Glutamatergic neuron (in vitro differentiated cells): ENCODE measurements around the gene PNMA8C. TPM values are rescaled to one million over a fixed set of nuclear protein-coding genes. Genes with fewer than 3 reads are reported as not detected.
"Not testable (repeated sequence)": the region's sequence is repeated elsewhere in the genome, so short reads cannot be mapped to it uniquely, and the experiment has no call there.

Source experiments
- DNase-seq: peaks from one replicate; pipeline ENCODE4 v3.0.0; 2022
- H3K27ac Mint-ChIP-seq: one replicate; pipeline ENCODE4 v1.8.0; 2020; ENCODE audit warnings: mild to moderate bottlenecking, mixed read lengths, inconsistent platforms; ENCODE audit not compliant: unreplicated experiment
- H3K27me3 Mint-ChIP-seq: one replicate; pipeline ENCODE4 v1.8.0; 2020; ENCODE audit warnings: mild to moderate bottlenecking, moderate library complexity, mixed read lengths, inconsistent platforms; ENCODE audit not compliant: unreplicated experiment
- H3K36me3 Mint-ChIP-seq: one replicate; pipeline ENCODE4 v1.8.0; 2020; ENCODE audit warnings: mild to moderate bottlenecking, mixed read lengths, inconsistent platforms; ENCODE audit not compliant: unreplicated experiment
- H3K4me1 Mint-ChIP-seq: one replicate; pipeline ENCODE4 v1.8.0; 2020; ENCODE audit warnings: mild to moderate bottlenecking, low read depth, mixed read lengths, inconsistent platforms; ENCODE audit not compliant: unreplicated experiment
- H3K4me3 Mint-ChIP-seq: one replicate; pipeline ENCODE4 v1.8.0; 2020; ENCODE audit warnings: mild to moderate bottlenecking, mixed read lengths, inconsistent platforms; ENCODE audit not compliant: unreplicated experiment
- H3K9me3 Mint-ChIP-seq: one replicate; pipeline ENCODE4 v1.8.0; 2020; ENCODE audit warnings: mild to moderate bottlenecking, moderate library complexity, mixed read lengths, inconsistent platforms; ENCODE audit not compliant: unreplicated experiment
- total RNA-seq: library from RNA; stranded (reverse); fragmentation: NEBNext Ultra II Directional; extraction: Animal tissue kit (Norgen Biotek cat#: 25700); gene quantifications from one replicate; pipeline ENCODE4 v1.2.1, GENCODE V29; 2021; ENCODE audit not compliant: unreplicated experiment
- TF ChIP-seq, protein P1 (sequence below): fragments of 200-600 bp; sonication (generic); IDR thresholded peaks from one replicate; pipeline ENCODE4 v1.5.0; 2021; ENCODE audit not compliant: partially characterized antibody, unreplicated experiment

PNMA8C gene
- total RNA-seq, 1 donor from 2014 or later: 5.3 TPM

DNA sequence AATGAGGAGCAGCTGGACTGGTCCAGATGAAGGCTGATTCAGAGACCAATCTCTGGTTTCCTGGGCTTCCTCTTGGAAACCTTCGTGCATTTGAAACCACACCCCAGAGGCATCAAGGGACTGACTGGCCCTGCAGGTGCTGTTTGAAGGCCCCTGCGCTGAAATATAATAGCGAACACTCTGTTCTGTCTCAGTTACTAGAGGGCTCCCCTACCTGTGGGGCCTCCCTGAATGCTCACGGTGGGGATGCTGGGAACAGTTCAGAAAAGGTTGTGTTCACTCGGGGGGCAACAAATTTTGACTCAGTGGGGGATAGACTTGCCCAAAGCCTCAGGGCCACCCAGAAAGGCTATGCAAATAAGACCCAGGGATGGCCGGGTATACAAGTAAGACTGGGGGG lies 21.8 kb downstream of the PNMA8C start:
- Mint-ChIP-seq H3K27me3 (peaks cover 5% of the 10 kb centered on the region), H3K9me3 (peaks cover 2% of the 10 kb centered on the region), H3K4me3 (no peak overlapping the region), H3K27ac (no peak overlapping the region), H3K36me3 (no peaks in the 10 kb centered on the region), H3K4me1 (peaks cover 23% of the 10 kb centered on the region)
- TF ChIP-seq, protein P1, sequence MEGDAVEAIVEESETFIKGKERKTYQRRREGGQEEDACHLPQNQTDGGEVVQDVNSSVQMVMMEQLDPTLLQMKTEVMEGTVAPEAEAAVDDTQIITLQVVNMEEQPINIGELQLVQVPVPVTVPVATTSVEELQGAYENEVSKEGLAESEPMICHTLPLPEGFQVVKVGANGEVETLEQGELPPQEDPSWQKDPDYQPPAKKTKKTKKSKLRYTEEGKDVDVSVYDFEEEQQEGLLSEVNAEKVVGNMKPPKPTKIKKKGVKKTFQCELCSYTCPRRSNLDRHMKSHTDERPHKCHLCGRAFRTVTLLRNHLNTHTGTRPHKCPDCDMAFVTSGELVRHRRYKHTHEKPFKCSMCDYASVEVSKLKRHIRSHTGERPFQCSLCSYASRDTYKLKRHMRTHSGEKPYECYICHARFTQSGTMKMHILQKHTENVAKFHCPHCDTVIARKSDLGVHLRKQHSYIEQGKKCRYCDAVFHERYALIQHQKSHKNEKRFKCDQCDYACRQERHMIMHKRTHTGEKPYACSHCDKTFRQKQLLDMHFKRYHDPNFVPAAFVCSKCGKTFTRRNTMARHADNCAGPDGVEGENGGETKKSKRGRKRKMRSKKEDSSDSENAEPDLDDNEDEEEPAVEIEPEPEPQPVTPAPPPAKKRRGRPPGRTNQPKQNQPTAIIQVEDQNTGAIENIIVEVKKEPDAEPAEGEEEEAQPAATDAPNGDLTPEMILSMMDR: no peak
- DNase-seq: no peak

DNA sequence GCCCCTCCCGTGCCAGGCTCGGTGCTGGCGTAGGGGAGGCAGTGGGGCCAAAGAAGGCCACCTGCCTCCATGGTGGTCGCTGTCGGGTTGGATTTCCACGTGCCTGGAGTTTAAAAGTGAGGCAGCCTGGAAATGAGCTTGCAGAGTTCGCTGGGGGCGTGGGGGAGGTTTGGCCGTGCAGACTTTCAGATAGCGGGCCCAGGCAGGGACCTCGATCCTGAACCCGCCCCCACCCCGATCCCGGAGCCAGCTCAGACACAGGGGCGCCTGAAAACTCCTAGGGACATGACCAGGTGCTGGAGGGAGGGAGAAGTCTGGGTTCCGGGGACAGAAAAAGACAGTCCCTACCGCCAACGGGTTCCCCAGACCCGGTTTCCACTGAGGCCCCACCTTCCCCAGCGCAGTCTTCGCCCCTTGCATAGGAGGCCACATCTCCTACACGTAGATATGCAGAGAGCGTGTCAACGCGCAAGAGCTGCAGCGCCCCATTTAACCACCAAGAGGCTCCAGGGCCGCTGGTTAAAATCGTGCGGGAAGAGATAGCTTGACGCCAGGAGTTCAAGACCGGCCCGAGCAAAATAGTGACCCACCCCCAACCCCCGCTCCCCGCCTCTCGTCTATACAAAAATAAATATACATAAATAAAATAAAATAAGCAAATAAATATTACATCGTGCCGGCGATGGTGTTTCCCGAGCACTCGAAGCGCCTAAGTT lies 23.8 kb downstream of the PNMA8C start:
- peaks cover 4% of the 10 kb centered on the region for H3K9me3 Mint-ChIP-seq
- TF ChIP-seq, protein P1: peak; percentile 20
- peaks cover 23% of the 10 kb centered on the region for H3K4me1 Mint-ChIP-seq
- H3K36me3 Mint-ChIP-seq: no peaks in the 10 kb centered on the region
- H3K27me3 Mint-ChIP-seq: peaks cover 5% of the 10 kb centered on the region
- peak; percentile 38 for DNase-seq
- no peak overlapping the region for H3K4me3 Mint-ChIP-seq
- no peak overlapping the region for H3K27ac Mint-ChIP-seq

DNA sequence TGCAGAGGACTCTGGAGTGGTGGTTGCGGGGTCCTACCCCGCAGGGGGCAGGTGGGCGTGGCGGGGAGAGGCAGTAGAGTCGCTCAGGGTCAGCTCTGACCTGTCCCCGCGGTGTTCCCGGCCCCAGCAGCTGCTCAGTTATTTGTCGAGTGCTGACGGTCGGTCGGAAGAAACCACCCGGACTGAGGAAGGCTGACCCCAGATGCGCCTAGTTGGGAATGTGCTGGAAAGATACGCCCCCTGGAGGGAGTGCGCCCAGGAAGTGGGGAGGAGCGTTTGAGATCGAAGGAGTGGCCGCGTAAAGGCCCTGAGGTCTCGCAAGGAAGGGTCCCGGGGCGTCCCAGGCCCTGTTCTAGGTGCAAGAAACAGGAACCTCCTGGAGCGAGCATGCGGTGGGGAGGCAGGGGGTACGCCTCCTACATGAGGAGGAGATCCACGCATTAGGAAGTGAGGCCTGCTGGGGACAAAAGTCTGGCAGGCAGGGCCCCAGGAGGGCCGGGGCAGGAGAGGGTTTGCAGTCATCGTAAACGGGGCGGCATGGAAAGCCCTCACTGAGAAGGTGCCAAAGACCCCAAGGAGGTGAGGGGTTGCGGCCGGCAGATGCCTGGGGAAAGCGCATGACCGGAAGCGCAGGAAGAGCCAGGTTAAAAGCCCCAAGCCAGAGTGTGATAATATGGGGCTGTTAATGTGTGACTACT lies 24.5 kb downstream of the PNMA8C start:
- DNase-seq: no peak
- peaks cover 23% of the 10 kb centered on the region for H3K4me1 Mint-ChIP-seq

DNA sequence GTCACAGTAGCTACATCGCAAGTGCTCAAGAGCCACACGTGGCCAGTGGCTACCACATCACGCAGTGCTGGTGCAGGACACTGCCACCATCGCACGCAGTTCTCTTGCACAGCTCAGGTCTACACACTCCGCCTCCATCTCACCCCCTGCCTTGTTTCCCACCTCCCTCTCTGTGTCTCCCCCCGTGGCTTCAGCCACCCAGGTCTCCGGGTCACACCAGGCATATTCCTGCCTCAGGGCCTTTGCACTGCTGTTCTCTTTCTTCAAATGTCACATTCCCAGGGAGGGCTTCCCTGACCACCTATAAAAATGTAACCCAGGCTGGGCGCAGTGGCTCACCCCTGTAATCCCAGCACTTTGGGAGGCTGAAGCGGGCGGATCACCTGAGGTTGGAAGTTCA lies 26.0 kb downstream of the PNMA8C start:
- H3K27ac Mint-ChIP-seq: no peak overlapping the region
- H3K9me3 Mint-ChIP-seq: peaks cover 4% of the 10 kb centered on the region
- no peaks in the 10 kb centered on the region for H3K36me3 Mint-ChIP-seq
- H3K4me3 Mint-ChIP-seq: no peak overlapping the region
- TF ChIP-seq, protein P1: no peak
- DNase-seq: no peak
- H3K4me1 Mint-ChIP-seq: peaks cover 11% of the 10 kb centered on the region
- H3K27me3 Mint-ChIP-seq: peaks cover 5% of the 10 kb centered on the region

More for the DNA sequence above, 24.5 kb downstream of the PNMA8C start:
- TF ChIP-seq, protein P1: no peak
- no peaks in the 10 kb centered on the region for H3K36me3 Mint-ChIP-seq
- H3K4me3 Mint-ChIP-seq: peak overlapping the region; percentile 83
- peaks cover 4% of the 10 kb centered on the region for H3K9me3 Mint-ChIP-seq
- peak overlapping the region; percentile 82 for H3K27ac Mint-ChIP-seq
- peaks cover 5% of the 10 kb centered on the region for H3K27me3 Mint-ChIP-seq

DNA sequence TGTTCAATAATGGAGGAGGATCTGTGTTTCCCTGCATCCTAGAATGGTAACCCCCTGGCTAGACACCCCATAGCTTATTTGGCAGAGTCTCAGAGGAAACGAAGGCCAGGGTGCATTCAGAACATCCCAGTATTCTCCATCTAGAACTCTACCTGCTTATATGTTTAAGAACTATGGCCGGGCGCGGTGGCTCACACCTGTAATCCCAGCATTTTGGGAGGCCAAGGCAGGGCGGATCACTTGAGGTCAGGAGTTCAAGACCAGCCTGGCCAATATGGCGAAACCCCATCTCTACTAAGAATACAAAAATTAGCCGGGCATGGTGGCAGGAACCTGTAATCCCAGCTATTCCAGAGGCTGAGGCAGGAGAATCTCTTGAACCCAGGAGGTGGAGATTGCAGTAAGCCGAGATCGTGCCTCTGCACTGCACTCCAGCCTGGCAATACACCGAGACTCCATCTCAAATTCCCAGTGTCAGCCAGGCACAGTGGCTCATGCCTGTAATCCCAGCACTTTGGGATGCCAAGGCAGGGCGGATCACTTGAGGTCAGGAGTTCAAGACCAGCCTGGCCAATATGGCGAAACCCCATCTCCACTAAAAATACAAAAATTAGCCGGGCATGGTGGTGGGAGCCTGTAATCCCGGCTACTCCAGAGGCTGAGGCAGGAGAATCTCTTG lies 30.8 kb downstream of the PNMA8C start:
- not testable (repeated sequence) for H3K36me3 Mint-ChIP-seq, H3K9me3 Mint-ChIP-seq, H3K27me3 Mint-ChIP-seq, DNase-seq, H3K27ac Mint-ChIP-seq, H3K4me3 Mint-ChIP-seq, H3K4me1 Mint-ChIP-seq
